GM12878 (cell line): ENCODE data around the gene RNF11. TPM values are rescaled to one million over a fixed set of nuclear protein-coding genes. Genes with fewer than 3 reads are reported as not detected.

Experiments
- ATAC-seq: fragments of 200-7000 bp; cut with Tn5 transposase; 3 replicates; pipeline ENCODE4 v1.9.1; 2020; ENCODE audit warnings: mild to moderate bottlenecking, moderate library complexity
- BruUV-seq: library from RNA; stranded (reverse); fragments of 400-500 nt; replicated peaks from 2 replicates; lab custom pipeline; 2021; lab: Mats Ljungman, UMichigan
- CTCF ChIA-PET: fragments of 300-600 bp; sonication (Branson Sonifier 250); formaldehyde crosslinking; extraction: SDS; loops from one replicate; lab custom pipeline; 2021; ENCODE audit warnings: inconsistent platforms; lab: Yijun Ruan, JAX
- POLR2A ChIA-PET: fragments of 350-600 bp; formaldehyde crosslinking; extraction: SDS; loops from one replicate; lab custom pipeline; 2021; ENCODE audit warnings: inconsistent platforms; lab: Charles Lee
- RAD21 ChIA-PET: fragments of 300-600 bp; sonication (Branson Sonifier 250); formaldehyde crosslinking; loops from one replicate; lab custom pipeline; 2023; ENCODE audit warnings: antibody characterized with exemption; ENCODE audit not compliant: unreplicated experiment; lab: Charles Lee
- SMC1A ChIA-PET: fragments of 300-600 bp; sonication (Branson Sonifier 250); formaldehyde crosslinking; loops from one replicate; lab custom pipeline; 2023; ENCODE audit not compliant: unreplicated experiment, uncharacterized antibody; lab: Charles Lee
- DNase-seq: peaks from one replicate; pipeline ENCODE4 v3.0.0-alpha.2; 2011; ENCODE audit warnings: low read depth, low spot score
- FAIRE-seq: peaks from 3 replicates; lab custom pipeline; 2011; peaks lifted over from hg19 to GRCh38; lab: Jason Lieb, UNC
- H2AFZ ChIP-seq: 2 replicates; pipeline ENCODE4 v1.6.0; 2011; ENCODE audit warnings: low read depth, low read length, control low read depth; ENCODE audit not compliant: control insufficient read depth
- H3K27ac ChIP-seq: 2 replicates; pipeline ENCODE4 v1.5.1; 2011; ENCODE audit warnings: control low read depth; ENCODE audit not compliant: control insufficient read depth, insufficient read depth
- H3K27me3 ChIP-seq, 2 experiments: replicated peaks in 1 of 2; 2 replicates each; pipeline versions ENCODE4 v1.6.0 to v1.6.1; 2011; ENCODE audit warnings: low read length in 1 of 2; ENCODE audit not compliant: control insufficient read depth in 2 of 2, insufficient read depth in 2 of 2
- H3K36me3 ChIP-seq, 2 experiments: 2 replicates each; pipeline ENCODE4 v1.5.1; 2011; ENCODE audit warnings: low read length in 1 of 2; ENCODE audit not compliant: control insufficient read depth in 2 of 2, insufficient read depth in 2 of 2
- H3K4me1 ChIP-seq: 2 replicates; pipeline ENCODE4 v1.6.1; 2011; ENCODE audit warnings: mild to moderate bottlenecking, low read length, moderate library complexity, mixed read lengths; ENCODE audit not compliant: control insufficient read depth, insufficient read depth
- H3K4me2 ChIP-seq: 2 replicates; pipeline ENCODE4 v1.6.0; 2011; ENCODE audit warnings: control low read depth; ENCODE audit not compliant: control insufficient read depth, insufficient read depth
- H3K4me3 ChIP-seq: fragments of 200-600 bp; sonication (generic); 2 replicates; pipeline ENCODE4 v1.5.1; 2016
- H3K79me2 ChIP-seq: 2 replicates; pipeline ENCODE4 v1.6.0; 2011; ENCODE audit warnings: low read length; ENCODE audit not compliant: control insufficient read depth, insufficient read depth
- H3K9ac ChIP-seq: 2 replicates; pipeline ENCODE4 v1.8.0; 2011; ENCODE audit warnings: low read length, control low read depth, mixed read lengths; ENCODE audit not compliant: control insufficient read depth, insufficient read depth
- H3K9me3 ChIP-seq: replicated peaks from 3 replicates; pipeline ENCODE4 v1.5.1; 2011; ENCODE audit warnings: mild to moderate bottlenecking, low read length; ENCODE audit not compliant: control insufficient read depth, insufficient read depth
- H4K20me1 ChIP-seq: 2 replicates; pipeline ENCODE4 v1.6.0; 2011; ENCODE audit not compliant: control insufficient read depth, insufficient read depth
- BCL11A ChIP-seq: IDR thresholded peaks from 2 replicates; pipeline ENCODE4 v1.6.1; 2011; ENCODE audit warnings: low read depth, low read length
- FOXK2 ChIP-seq: fragments of 450-650 bp; IDR thresholded peaks from 2 replicates; pipeline ENCODE4 v1.6.1; 2017; ENCODE audit warnings: mild to moderate bottlenecking, moderate library complexity
- IKZF1 ChIP-seq: fragments of 450-650 bp; conservative IDR thresholded peaks from 2 replicates; pipeline ENCODE4 v1.6.1; 2017; ENCODE audit warnings: antibody characterized with exemption, mild to moderate bottlenecking
- IKZF2 ChIP-seq, 2 experiments: fragments of 450-650 bp; IDR thresholded peaks; 2 replicates each; pipeline ENCODE4 v1.6.1; 2017; ENCODE audit warnings: mild to moderate bottlenecking in 2 of 2, moderate library complexity in 2 of 2
- KAT2A ChIP-seq: conservative IDR thresholded peaks from 2 replicates; pipeline ENCODE4 v1.6.1; 2011; ENCODE audit warnings: low read depth, low read length; ENCODE audit not compliant: control insufficient read depth
- NBN ChIP-seq: fragments of 450-650 bp; IDR thresholded peaks from 2 replicates; pipeline ENCODE4 v1.6.1; 2016
- NR2C1 ChIP-seq: fragments of 450-650 bp; IDR thresholded peaks from 2 replicates; pipeline ENCODE4 v1.6.1; 2017; ENCODE audit warnings: antibody characterized with exemption, mild to moderate bottlenecking, moderate library complexity
- SMAD5 ChIP-seq: IDR thresholded peaks from 2 replicates; pipeline ENCODE4 v1.6.1; 2016; ENCODE audit warnings: antibody characterized with exemption, low read depth
- SPI1 ChIP-seq: IDR thresholded peaks from 2 replicates; pipeline ENCODE4 v1.6.1; 2011; ENCODE audit warnings: low read depth, mild to moderate bottlenecking, low read length, moderate library complexity, borderline replicate concordance; ENCODE audit not compliant: insufficient read depth
- SUPT20H ChIP-seq: IDR thresholded peaks from 2 replicates; pipeline ENCODE4 v1.6.1; 2011; ENCODE audit warnings: low read depth, mild to moderate bottlenecking, low read length, moderate library complexity, borderline replicate concordance; ENCODE audit not compliant: control insufficient read depth
- ZNF622 ChIP-seq: fragments of 450-650 bp; IDR thresholded peaks from 2 replicates; pipeline ENCODE4 v1.6.1; 2017; ENCODE audit warnings: mild to moderate bottlenecking, inconsistent platforms
- WGBS: methylation state at CpG from one replicate; pipeline ENCODE4 v1.1.6; 2016; ENCODE audit warnings: low lambda C conversion rate; ENCODE audit not compliant: insufficient replicate concordance, insufficient coverage; ENCODE audit errors: missing lambda C conversion rate; 5-methylcytosine and 5-hydroxymethylcytosine counted together
- in situ Hi-C: fragments of 300-500 bp; cut with MboI; formaldehyde crosslinking; loops from 9 replicates; pipeline ENCODE4 v1.14.3; 2018; ENCODE audit warnings: mixed read lengths
- intact Hi-C: fragments of 100-400 bp; cut with micrococcal nuclease; formaldehyde crosslinking; loops from one replicate; pipeline ENCODE4 v1.14.2; 2022; ENCODE audit not compliant: unreplicated experiment
- polyA plus RNA-seq, 11 experiments: library from polyadenylated mRNA; depleted of rRNA in 4 of 11; unstranded in 6 of 11; stranded (reverse) in 5 of 11; fragments of >200 nt; fragmentation: Nextera tagmentation in 4 of 11; fragmentation: Illumina TruSeq in 1 of 11; extraction: Ambion mirVana in 4 of 11; extraction: Trizol in 1 of 11; gene quantifications; 1 replicate in 1 of 11; 2 replicates in 10 of 11; pipeline versions ENCODE4 v1.2.1 to v1.2.3, GENCODE V29; 2011 to 2016; ENCODE audit warnings: inconsistent platforms in 2 of 11, missing spikeins in 2 of 11, low read depth in 1 of 11
- total RNA-seq, 4 experiments: library from RNA; depleted of rRNA in 3 of 4; stranded (reverse); fragments of >200 nt in 3 of 4; fragmentation: Illumina TruSeq in 1 of 4; extraction: Trizol in 1 of 4; gene quantifications; 2 replicates each; pipeline versions ENCODE4 v1.2.1 to v1.2.3, GENCODE V29; 2013 to 2021
- TF ChIP-seq, protein P1 (sequence below): fragments of 450-650 bp; conservative IDR thresholded peaks from 2 replicates; pipeline ENCODE4 v1.6.1; 2017; ENCODE audit warnings: mild to moderate bottlenecking, moderate library complexity
- TF ChIP-seq, protein P2 (sequence below): fragments of 150-350 bp; IDR thresholded peaks from 2 replicates; pipeline ENCODE4 v1.6.1; 2016; ENCODE audit warnings: low read depth, low read length

Gene RNF11
- total and polyA plus RNA-seq, 10 of the 15 experiments (the other 5 are each of a cell fraction or from before 2014, with no cell fraction given), result 9.5 to 43.6 (median 32.3) TPM

DNA sequence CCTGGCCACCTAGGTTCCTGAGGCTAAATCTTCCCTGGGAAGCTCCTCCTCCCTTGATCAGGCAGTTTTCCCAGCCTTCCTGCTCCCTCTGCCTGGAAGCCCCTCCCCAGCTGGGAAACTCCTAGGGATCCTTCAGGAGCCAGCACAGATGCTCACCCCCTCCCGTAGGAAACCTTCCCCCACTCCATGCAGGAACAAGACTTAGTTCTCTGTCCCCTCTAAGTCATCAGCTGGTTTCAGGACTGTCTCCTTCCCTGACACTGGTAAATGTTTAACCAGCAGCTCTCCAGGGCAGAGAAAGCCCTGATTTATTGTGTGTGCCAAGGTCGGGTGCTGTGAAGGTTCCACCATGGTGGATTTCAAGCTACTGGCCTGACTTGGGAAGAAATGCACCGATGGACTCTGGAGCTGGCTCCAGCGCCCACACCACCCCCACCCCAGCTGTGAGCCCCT, 69.3 kb downstream of the RNF11 start:
- Histone ChIP-seq H3K4me3 (no peak overlapping the region), H3K79me2 (no peaks in the 10 kb centered on the region), H3K27me3 (no peaks in the 10 kb centered on the region), H3K4me2 (no peak overlapping the region), H2AFZ (no peak overlapping the region), H3K4me1 (peaks cover 42% of the 10 kb centered on the region), H4K20me1 (no peaks in the 10 kb centered on the region), H3K36me3 (no peaks in the 10 kb centered on the region), H3K9ac (no peak overlapping the region), H3K9me3 (no peaks in the 10 kb centered on the region), H3K27ac (no peak overlapping the region)
- ChIA-PET RAD21 (interaction anchor here (0.7 to 1.2 kb wide), 6 partner anchors 12 to 229 kb away, joined by 3 to 4 read pairs (median 3); no protein-coding TSS in a partner anchor), POLR2A (interaction anchor here (0.7 to 0.9 kb wide), 2 partner anchors 9 to 37 kb away, joined by 3 to 5 read pairs; no protein-coding TSS in a partner anchor), CTCF (interaction anchor here (0.7 to 4.0 kb wide), 8 partner anchors 8 to 230 kb away, joined by 3 to 16 read pairs (median 4); no protein-coding TSS in a partner anchor), SMC1A (interaction anchor here (0.6 to 1.7 kb wide), 11 partner anchors 9 to 432 kb away, joined by 3 to 5 read pairs (median 3); no protein-coding TSS in a partner anchor)
- FAIRE-seq (no peak), DNase-seq (no peak), ATAC-seq (peak; percentile 31)
- WGBS, result 58% methylated on average over 4 of the region's 4 CpGs
- intact Hi-C loops, result no loop called here
- no TSS peak for BruUV-seq
- in situ Hi-C loops, result no loop called here
- TF ChIP-seq IKZF2 (IDR thresholded peaks at IDR 0.05) (peak; percentile 17 to 26; a peak in 1 of 4 replicates), SPI1 (no peak), IKZF1 (0 out of 2 replicates have a peak, but pooled peaks have one; percentile 35)

- DNase-seq, result no peak
- intact Hi-C loops (no loop called here), in situ Hi-C loops (no loop called here)
- no peak overlapping the region for H2AFZ ChIP-seq
- peaks cover 29% of the 10 kb centered on the region for H3K4me1 ChIP-seq
- H3K4me2 ChIP-seq, result no peak overlapping the region
- no peaks in the 10 kb centered on the region for H3K27me3 ChIP-seq
- H3K4me3 ChIP-seq, result no peak overlapping the region
- no peaks in the 10 kb centered on the region for H3K36me3 ChIP-seq
- FAIRE-seq, result no peak
- 70% methylated on average over 5 of the region's 5 CpGs for WGBS
- H3K9ac ChIP-seq, result no peak overlapping the region
- H3K79me2 ChIP-seq, result no peaks in the 10 kb centered on the region
- ChIA-PET POLR2A (no interaction called here), RAD21 (interaction anchor here (1.0 kb wide), 1 partner anchor 228 kb away, joined by 3 read pairs; no protein-coding TSS in a partner anchor), SMC1A (interaction anchor here (1.2 to 1.4 kb wide), 2 partner anchors 34 to 116 kb away, joined by 3 to 4 read pairs; no protein-coding TSS in a partner anchor), CTCF (interaction anchor here (4.0 kb wide), 1 partner anchor 115 kb away, joined by 16 read pairs; no protein-coding TSS in a partner anchor)
- no peak overlapping the region for H3K27ac ChIP-seq
- no peaks in the 10 kb centered on the region for H4K20me1 ChIP-seq
- no peaks in the 10 kb centered on the region for H3K9me3 ChIP-seq
- BruUV-seq, result no TSS peak
- no peak for ATAC-seq
- TF ChIP-seq, protein P1, sequence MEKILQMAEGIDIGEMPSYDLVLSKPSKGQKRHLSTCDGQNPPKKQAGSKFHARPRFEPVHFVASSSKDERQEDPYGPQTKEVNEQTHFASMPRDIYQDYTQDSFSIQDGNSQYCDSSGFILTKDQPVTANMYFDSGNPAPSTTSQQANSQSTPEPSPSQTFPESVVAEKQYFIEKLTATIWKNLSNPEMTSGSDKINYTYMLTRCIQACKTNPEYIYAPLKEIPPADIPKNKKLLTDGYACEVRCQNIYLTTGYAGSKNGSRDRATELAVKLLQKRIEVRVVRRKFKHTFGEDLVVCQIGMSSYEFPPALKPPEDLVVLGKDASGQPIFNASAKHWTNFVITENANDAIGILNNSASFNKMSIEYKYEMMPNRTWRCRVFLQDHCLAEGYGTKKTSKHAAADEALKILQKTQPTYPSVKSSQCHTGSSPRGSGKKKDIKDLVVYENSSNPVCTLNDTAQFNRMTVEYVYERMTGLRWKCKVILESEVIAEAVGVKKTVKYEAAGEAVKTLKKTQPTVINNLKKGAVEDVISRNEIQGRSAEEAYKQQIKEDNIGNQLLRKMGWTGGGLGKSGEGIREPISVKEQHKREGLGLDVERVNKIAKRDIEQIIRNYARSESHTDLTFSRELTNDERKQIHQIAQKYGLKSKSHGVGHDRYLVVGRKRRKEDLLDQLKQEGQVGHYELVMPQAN, result no peak
- TF ChIP-seq SUPT20H (no peak), KAT2A (no peak), SMAD5 (no peak), BCL11A (no peak), ZNF622 (no peak), NBN (no peak), FOXK2 (no peak), NR2C1 (no peak)
- TF ChIP-seq, protein P2, sequence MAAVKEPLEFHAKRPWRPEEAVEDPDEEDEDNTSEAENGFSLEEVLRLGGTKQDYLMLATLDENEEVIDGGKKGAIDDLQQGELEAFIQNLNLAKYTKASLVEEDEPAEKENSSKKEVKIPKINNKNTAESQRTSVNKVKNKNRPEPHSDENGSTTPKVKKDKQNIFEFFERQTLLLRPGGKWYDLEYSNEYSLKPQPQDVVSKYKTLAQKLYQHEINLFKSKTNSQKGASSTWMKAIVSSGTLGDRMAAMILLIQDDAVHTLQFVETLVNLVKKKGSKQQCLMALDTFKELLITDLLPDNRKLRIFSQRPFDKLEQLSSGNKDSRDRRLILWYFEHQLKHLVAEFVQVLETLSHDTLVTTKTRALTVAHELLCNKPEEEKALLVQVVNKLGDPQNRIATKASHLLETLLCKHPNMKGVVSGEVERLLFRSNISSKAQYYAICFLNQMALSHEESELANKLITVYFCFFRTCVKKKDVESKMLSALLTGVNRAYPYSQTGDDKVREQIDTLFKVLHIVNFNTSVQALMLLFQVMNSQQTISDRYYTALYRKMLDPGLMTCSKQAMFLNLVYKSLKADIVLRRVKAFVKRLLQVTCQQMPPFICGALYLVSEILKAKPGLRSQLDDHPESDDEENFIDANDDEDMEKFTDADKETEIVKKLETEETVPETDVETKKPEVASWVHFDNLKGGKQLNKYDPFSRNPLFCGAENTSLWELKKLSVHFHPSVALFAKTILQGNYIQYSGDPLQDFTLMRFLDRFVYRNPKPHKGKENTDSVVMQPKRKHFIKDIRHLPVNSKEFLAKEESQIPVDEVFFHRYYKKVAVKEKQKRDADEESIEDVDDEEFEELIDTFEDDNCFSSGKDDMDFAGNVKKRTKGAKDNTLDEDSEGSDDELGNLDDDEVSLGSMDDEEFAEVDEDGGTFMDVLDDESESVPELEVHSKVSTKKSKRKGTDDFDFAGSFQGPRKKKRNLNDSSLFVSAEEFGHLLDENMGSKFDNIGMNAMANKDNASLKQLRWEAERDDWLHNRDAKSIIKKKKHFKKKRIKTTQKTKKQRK, result no peak
Observed at GRCh38 chr1:51306950-51307349, 70.9 kb downstream of the RNF11 start.
